ENCODE measurements around the gene DCAF4L1.

DNA sequence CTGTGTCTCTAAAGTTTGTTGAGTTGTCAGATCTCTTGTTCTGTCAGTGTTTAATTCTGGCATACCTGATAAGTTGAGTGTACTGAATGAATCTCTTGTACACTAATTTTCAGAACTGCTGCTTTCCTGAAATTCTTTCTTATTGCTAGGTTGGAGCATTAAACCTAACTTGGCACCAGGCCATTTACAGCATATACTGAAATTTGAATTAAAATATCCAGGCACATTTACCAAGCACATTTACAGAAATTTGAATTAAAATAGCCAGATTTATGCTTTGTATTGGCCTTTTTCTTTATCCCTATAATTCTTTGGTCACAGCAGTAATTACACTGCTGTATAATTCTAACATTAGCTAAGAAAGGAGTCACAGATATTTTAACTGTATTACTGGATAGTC is 37.5 kb upstream of the DCAF4L1 start:
- TF ChIP-seq POLR2A (IDR thresholded peaks at IDR 0.05; ENCODE audit: low read length) (no peak), GATA1 (IDR thresholded peaks at IDR 0.05; ENCODE audit: low read depth, low read length) (no peak)

Measured in erythroblast (primary cell).